ENCODE results near the gene FAM98C. TPM values are rescaled to one million over a fixed set of nuclear protein-coding genes. Genes with fewer than 3 reads are reported as not detected.

The FAM98C gene
- total RNA-seq, 6 experiments from 2014 or later, result 7.6 to 19.8 (median 9.8) TPM

GRCh38 chr19:38384209-38385027, 18.5 kb upstream of the FAM98C start:
- TF ChIP-seq, protein P1, sequence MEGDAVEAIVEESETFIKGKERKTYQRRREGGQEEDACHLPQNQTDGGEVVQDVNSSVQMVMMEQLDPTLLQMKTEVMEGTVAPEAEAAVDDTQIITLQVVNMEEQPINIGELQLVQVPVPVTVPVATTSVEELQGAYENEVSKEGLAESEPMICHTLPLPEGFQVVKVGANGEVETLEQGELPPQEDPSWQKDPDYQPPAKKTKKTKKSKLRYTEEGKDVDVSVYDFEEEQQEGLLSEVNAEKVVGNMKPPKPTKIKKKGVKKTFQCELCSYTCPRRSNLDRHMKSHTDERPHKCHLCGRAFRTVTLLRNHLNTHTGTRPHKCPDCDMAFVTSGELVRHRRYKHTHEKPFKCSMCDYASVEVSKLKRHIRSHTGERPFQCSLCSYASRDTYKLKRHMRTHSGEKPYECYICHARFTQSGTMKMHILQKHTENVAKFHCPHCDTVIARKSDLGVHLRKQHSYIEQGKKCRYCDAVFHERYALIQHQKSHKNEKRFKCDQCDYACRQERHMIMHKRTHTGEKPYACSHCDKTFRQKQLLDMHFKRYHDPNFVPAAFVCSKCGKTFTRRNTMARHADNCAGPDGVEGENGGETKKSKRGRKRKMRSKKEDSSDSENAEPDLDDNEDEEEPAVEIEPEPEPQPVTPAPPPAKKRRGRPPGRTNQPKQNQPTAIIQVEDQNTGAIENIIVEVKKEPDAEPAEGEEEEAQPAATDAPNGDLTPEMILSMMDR (IDR thresholded peaks at IDR 0.05), result peak in 1 of 4 donors; percentile 11
- no peak for TF ChIP-seq POLR2A (IDR thresholded peaks at IDR 0.05)
- ATAC-seq, result no peak
- no peak overlapping the region for H3K27ac ChIP-seq

GRCh38 chr19:38385057-38385803, 17.7 kb upstream of the FAM98C start:
- 49% methylated on average over 6 of the region's 40 CpGs for WGBS (ENCODE audit: insufficient coverage, low coverage, low lambda C conversion rate, missing lambda C conversion rate)
- no peak for DNase-seq
- Histone ChIP-seq H3K4me1 (peaks cover 0 to 9% (median 0%) of the 10 kb centered on the region in 4 donors), H3K27me3 (no peaks in the 10 kb centered on the region), H3K36me3 (peaks cover 0 to 33% (median 18%) of the 10 kb centered on the region in 4 donors), H3K4me3 (no peak overlapping the region), H3K27ac (no peak overlapping the region), H3K9me3 (no peaks in the 10 kb centered on the region)
- no peak for ATAC-seq
- intact Hi-C loops (cut with DNase I), result no loop called here
- TF ChIP-seq, protein P1 (IDR thresholded peaks at IDR 0.05), result no peak
- no peak for TF ChIP-seq POLR2A (IDR thresholded peaks at IDR 0.05)

More at GRCh38 chr19:38384209-38385027, 18.5 kb upstream of the FAM98C start:
- WGBS (ENCODE audit: insufficient coverage, low coverage, low lambda C conversion rate, missing lambda C conversion rate), result 80% methylated on average over 2 of the region's 10 CpGs
- Histone ChIP-seq H3K27me3 (no peaks in the 10 kb centered on the region), H3K36me3 (peaks cover 0 to 38% (median 18%) of the 10 kb centered on the region in 4 donors), H3K9me3 (no peaks in the 10 kb centered on the region), H3K4me1 (peaks cover 0 to 9% (median 0%) of the 10 kb centered on the region in 4 donors), H3K4me3 (no peak overlapping the region)
- DNase-seq, result no peak
- intact Hi-C loops (cut with DNase I), result no loop called here

- no peak for TF ChIP-seq POLR2A (IDR thresholded peaks at IDR 0.05)
- TF ChIP-seq, protein P1 (IDR thresholded peaks at IDR 0.05), result no peak
- intact Hi-C loops (cut with DNase I), result no loop called here
- 33% methylated on average over 1 of the region's 40 CpGs for WGBS (ENCODE audit: insufficient coverage, low coverage, low lambda C conversion rate, missing lambda C conversion rate)
- peaks cover 0 to 30% (median 14%) of the 10 kb centered on the region in 4 donors for H3K36me3 ChIP-seq
- no peak overlapping the region for H3K4me3 ChIP-seq
- H3K27ac ChIP-seq, result no peak overlapping the region
- H3K27me3 ChIP-seq, result no peaks in the 10 kb centered on the region
- no peak for ATAC-seq
- H3K4me1 ChIP-seq, result peaks cover 0 to 9% (median 0%) of the 10 kb centered on the region in 4 donors
- no peak for DNase-seq
- no peaks in the 10 kb centered on the region for H3K9me3 ChIP-seq
Observed at GRCh38 chr19:38385804-38386257, 17.1 kb upstream of the FAM98C start.

DNA sequence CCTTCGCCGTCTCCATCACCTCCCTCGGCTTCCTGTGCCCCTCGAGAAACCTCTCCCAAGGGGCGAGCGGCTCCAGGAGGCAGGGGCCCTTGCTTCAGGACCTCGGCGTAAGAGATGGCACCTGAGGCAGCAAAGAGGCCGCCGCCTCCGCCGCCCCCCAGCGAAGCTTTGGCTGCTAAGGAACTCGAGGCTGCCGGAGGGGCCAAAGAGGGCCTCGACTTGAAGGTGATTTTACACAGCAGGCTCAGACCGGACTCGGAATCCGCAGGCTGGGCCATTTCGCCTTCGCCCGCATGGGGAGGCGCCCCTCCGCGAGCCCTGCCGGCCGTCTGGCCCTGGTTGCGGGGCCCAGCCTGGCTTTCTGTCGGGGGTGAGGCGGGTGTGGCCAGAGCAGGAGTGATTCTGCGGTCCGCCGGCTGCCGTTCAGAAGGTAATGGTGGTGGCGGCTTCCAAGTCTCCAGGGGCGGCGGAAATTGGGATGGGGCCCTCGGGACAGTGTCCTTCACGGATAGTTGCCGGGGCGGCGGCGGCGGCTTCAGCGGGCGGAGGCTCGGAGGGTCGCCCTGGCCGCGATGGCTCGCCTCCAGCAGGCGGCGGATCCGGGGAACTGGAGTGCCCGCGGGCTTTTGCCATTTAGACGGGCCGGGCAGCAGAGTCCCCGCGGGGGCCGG, 16.5 kb upstream of the FAM98C start:
- H3K27me3 ChIP-seq, result no peaks in the 10 kb centered on the region
- ATAC-seq, result no peak
- H3K36me3 ChIP-seq, result peaks cover 0 to 24% (median 8%) of the 10 kb centered on the region in 4 donors
- H3K9me3 ChIP-seq, result no peaks in the 10 kb centered on the region
- intact Hi-C loops (cut with DNase I), result no loop called here
- no peak overlapping the region for H3K4me3 ChIP-seq
- TF ChIP-seq POLR2A (IDR thresholded peaks at IDR 0.05), result no peak
- TF ChIP-seq, protein P1 (IDR thresholded peaks at IDR 0.05), result no peak
- H3K27ac ChIP-seq, result no peak overlapping the region
- no peak for DNase-seq
- peaks cover 0 to 9% (median 0%) of the 10 kb centered on the region in 4 donors for H3K4me1 ChIP-seq
- WGBS (ENCODE audit: insufficient coverage, low coverage, low lambda C conversion rate, missing lambda C conversion rate), result 51% methylated on average over 10 of the region's 61 CpGs

All from right lobe of liver (tissue), 6 donors.